Activated naive CD8-positive, alpha-beta T cell treated with anti-CD3 and anti-CD28 coated beads, Interleukin-2, amount 10 ng/mL, durations not matched to agents 7 days and 5 days (primary cell): ENCODE results near the gene RPS6KB1. TPM values are rescaled to one million over a fixed set of nuclear protein-coding genes. Genes with fewer than 3 reads are reported as not detected.
"Not testable (repeated sequence)": the region's sequence is repeated elsewhere in the genome, so short reads cannot be mapped to it uniquely, and the experiment has no call there.

Experiments used
- ATAC-seq: fragments of 150-1000 bp; cut with Tn5 transposase; one replicate; pipeline ENCODE4 v1.10.0; 2021; ENCODE audit warnings: low read depth, moderate library complexity
- POLR2A ChIA-PET: fragments of 350-600 bp; sonication (Branson Sonifier 250); formaldehyde crosslinking; loops from one replicate; lab custom pipeline; 2021; ENCODE audit warnings: antibody characterized with exemption; lab: Charles Lee
- DNase-seq: peaks from one replicate; pipeline ENCODE4 v3.0.0; 2021
- H3K27ac Mint-ChIP-seq: one replicate; pipeline ENCODE4 v1.8.0; 2022; ENCODE audit warnings: mild to moderate bottlenecking, mixed read lengths
- H3K27me3 Mint-ChIP-seq: one replicate; pipeline ENCODE4 v1.8.0; 2022; ENCODE audit warnings: mild to moderate bottlenecking, moderate library complexity, mixed read lengths
- H3K36me3 Mint-ChIP-seq: one replicate; pipeline ENCODE4 v1.8.0; 2021; ENCODE audit warnings: mild to moderate bottlenecking, mixed read lengths
- H3K4me1 Mint-ChIP-seq: one replicate; pipeline ENCODE4 v1.8.0; 2021; ENCODE audit warnings: mixed read lengths
- H3K4me3 Mint-ChIP-seq: one replicate; pipeline ENCODE4 v1.8.0; 2022; ENCODE audit warnings: mild to moderate bottlenecking, moderate library complexity, mixed read lengths
- H3K9me3 Mint-ChIP-seq: one replicate; pipeline ENCODE4 v1.8.0; 2021; ENCODE audit warnings: mixed read lengths
- total RNA-seq, 2 experiments: library from RNA; stranded (reverse); gene quantifications; one replicate each; pipeline ENCODE4 v1.2.3, GENCODE V29; 2021

Gene RPS6KB1
- total RNA-seq, 2 experiments from 2014 or later, result 46.3 to 49.4 TPM

DNA sequence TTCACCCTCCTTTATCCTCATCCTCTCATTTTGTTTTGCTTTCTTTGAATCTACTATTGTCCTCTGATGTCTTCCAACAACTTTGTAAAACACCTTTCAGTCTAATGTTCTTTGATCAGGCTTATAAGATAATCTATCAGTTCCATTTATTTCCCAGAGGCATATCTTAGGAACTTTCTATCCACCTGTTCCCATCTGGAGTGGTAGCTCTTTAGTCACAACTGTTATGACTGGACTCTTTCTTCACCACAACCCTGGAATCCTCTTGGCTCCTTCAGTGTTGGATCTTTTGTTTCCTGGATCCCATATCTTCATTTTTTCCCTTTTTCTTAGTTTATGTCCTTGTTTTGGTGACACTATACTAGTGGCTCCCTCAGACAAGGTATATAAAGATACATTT is 23.5 kb downstream of the RPS6KB1 start:
- H3K4me1 Mint-ChIP-seq, result no peaks in the 10 kb centered on the region
- no peak overlapping the region for H3K4me3 Mint-ChIP-seq
- POLR2A ChIA-PET, result no interaction called here
- DNase-seq, result no peak
- H3K27me3 Mint-ChIP-seq, result no peaks in the 10 kb centered on the region
- ATAC-seq, result no peak
- no peak overlapping the region for H3K27ac Mint-ChIP-seq
- peaks cover 19% of the 10 kb centered on the region for H3K36me3 Mint-ChIP-seq
- H3K9me3 Mint-ChIP-seq, result no peaks in the 10 kb centered on the region

GRCh38 chr17:59920637-59921036 is 27.7 kb downstream of the RPS6KB1 start:
- H3K9me3 Mint-ChIP-seq, ATAC-seq, H3K27ac Mint-ChIP-seq, H3K4me1 Mint-ChIP-seq, H3K4me3 Mint-ChIP-seq, POLR2A ChIA-PET, DNase-seq, H3K27me3 Mint-ChIP-seq: not testable (repeated sequence)
- peaks cover 17% of the 10 kb centered on the region for H3K36me3 Mint-ChIP-seq

DNA sequence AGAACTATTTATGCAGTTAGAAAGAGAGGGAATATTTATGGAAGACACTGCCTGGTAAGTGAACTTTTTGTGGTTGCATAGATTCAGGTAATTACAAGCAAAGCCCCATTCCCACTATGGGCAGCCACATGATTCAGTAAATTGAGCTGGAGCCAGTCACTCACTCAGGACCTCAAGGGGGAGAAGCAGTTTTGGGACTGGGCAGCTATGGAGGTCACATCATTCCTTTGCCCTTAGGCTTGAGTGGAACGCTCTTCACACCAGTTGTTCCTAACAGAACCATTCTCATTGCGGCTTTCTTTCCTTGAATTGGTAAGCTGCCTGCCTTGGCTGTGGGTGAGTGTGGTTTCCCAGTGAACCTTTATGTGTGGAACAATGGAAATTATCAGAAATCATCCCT is 37.2 kb downstream of the RPS6KB1 start:
- POLR2A ChIA-PET, H3K27ac Mint-ChIP-seq, H3K4me1 Mint-ChIP-seq, H3K9me3 Mint-ChIP-seq, H3K27me3 Mint-ChIP-seq, H3K4me3 Mint-ChIP-seq, ATAC-seq, DNase-seq: not testable (repeated sequence)
- H3K36me3 Mint-ChIP-seq, result peaks cover 18% of the 10 kb centered on the region

DNA sequence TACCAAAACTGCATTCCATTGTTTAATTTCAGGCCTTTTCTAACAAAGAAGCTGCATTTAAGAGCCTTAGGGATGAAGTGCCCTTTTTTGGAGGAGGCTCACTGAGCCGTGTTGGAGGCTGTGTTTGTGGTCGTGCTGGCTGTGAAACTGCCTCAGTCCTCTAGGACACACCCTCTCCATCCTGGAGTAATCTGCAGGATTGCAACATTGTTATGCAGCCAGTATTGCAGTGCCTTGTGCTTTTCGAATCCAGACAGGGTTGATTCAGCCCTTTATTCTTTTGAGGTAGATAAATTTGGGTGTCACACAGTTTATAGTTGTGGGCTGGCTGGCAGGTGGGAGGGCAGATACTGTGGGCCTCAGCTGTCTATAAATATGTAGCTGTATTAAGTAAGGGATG is 37.8 kb downstream of the RPS6KB1 start:
- H3K27ac Mint-ChIP-seq, DNase-seq, H3K4me1 Mint-ChIP-seq, ATAC-seq, H3K4me3 Mint-ChIP-seq, POLR2A ChIA-PET, H3K27me3 Mint-ChIP-seq, H3K9me3 Mint-ChIP-seq: not testable (repeated sequence)
- peaks cover 18% of the 10 kb centered on the region for H3K36me3 Mint-ChIP-seq

GRCh38 chr17:59933317-59933716 is 40.4 kb downstream of the RPS6KB1 start:
- H3K27me3 Mint-ChIP-seq, H3K27ac Mint-ChIP-seq, DNase-seq, H3K4me3 Mint-ChIP-seq, POLR2A ChIA-PET, ATAC-seq, H3K9me3 Mint-ChIP-seq, H3K4me1 Mint-ChIP-seq: not testable (repeated sequence)
- H3K36me3 Mint-ChIP-seq, result peaks cover 24% of the 10 kb centered on the region

GRCh38 chr17:59940697-59941096 is 47.8 kb downstream of the RPS6KB1 start:
- H3K27ac Mint-ChIP-seq, POLR2A ChIA-PET, H3K27me3 Mint-ChIP-seq, DNase-seq, H3K4me1 Mint-ChIP-seq, ATAC-seq, H3K9me3 Mint-ChIP-seq, H3K4me3 Mint-ChIP-seq: not testable (repeated sequence)
- H3K36me3 Mint-ChIP-seq, result peaks cover 30% of the 10 kb centered on the region

DNA sequence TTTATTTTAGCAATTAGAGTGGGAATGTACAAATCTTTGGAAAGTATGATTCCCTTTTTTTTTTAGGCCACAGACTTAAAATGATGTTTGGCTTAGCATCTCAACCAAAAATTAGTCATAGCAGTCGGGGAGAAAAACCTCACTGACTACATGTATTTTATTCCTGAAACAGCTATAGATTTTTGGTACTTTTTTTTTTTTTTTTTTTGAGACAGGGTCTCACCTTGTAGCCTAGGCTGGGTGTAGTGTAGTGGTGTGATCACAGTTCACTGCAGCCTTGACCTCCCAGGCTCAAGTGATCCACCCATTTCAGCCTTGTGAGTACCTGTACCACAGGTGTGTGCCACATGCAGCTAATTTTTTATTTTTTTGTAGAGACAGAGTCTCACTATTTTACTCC is 48.2 kb downstream of the RPS6KB1 start:
- Mint-ChIP-seq H3K27ac (no peak overlapping the region), H3K9me3 (no peaks in the 10 kb centered on the region), H3K4me1 (peaks cover 8% of the 10 kb centered on the region), H3K27me3 (no peaks in the 10 kb centered on the region), H3K36me3 (peaks cover 31% of the 10 kb centered on the region), H3K4me3 (no peak overlapping the region)
- POLR2A ChIA-PET, result no interaction called here
- no peak for ATAC-seq
- DNase-seq, result no peak

GRCh38 chr17:59946433-59946832 is 53.5 kb downstream of the RPS6KB1 start:
- not testable (repeated sequence) for ATAC-seq, H3K4me3 Mint-ChIP-seq, DNase-seq, H3K9me3 Mint-ChIP-seq, H3K27me3 Mint-ChIP-seq, H3K27ac Mint-ChIP-seq
- peaks cover 32% of the 10 kb centered on the region for H3K36me3 Mint-ChIP-seq
- peaks cover 11% of the 10 kb centered on the region for H3K4me1 Mint-ChIP-seq
- POLR2A ChIA-PET, result interaction anchor here (0.5 kb wide), 1 partner anchor 21 kb away, joined by 4 read pairs; no protein-coding TSS in a partner anchor

DNA sequence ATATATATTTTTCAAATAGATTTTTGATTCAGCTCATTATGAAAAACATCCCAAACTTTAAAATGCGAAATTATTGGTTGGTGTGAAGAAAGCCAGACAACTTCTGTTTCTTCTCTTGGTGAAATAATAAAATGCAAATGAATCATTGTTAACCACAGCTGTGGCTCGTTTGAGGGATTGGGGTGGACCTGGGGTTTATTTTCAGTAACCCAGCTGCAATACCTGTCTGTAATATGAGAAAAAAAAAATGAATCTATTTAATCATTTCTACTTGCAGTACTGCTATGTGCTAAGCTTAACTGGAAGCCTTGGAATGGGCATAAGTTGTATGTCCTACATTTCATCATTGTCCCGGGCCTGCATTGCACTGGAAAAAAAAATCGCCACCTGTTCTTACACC is 54.4 kb downstream of the RPS6KB1 start:
- Mint-ChIP-seq H3K4me1 (peaks cover 11% of the 10 kb centered on the region), H3K36me3 (peaks cover 30% of the 10 kb centered on the region)
- ATAC-seq, POLR2A ChIA-PET, H3K27me3 Mint-ChIP-seq, H3K9me3 Mint-ChIP-seq, DNase-seq, H3K4me3 Mint-ChIP-seq, H3K27ac Mint-ChIP-seq: not testable (repeated sequence)

DNA sequence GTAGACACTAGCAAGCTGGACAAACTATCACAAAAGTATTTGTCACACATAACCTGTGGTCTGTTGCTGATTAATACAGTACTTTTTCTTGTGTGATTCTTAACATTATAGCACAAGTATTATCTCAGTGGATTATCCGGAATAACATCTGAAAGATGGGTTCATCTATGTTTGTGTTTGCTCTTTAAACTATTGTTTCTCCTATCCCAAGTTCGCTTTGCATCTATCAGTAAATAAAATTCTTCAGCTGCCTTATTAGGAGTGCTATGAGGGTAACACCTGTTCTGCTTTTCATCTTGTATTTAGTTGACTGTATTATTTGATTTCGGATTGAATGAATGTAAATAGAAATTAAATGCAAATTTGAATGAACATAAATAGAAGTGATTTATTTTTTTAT is 57.1 kb downstream of the RPS6KB1 start:
- Mint-ChIP-seq H3K27me3 (no peaks in the 10 kb centered on the region), H3K36me3 (peaks cover 30% of the 10 kb centered on the region), H3K4me1 (peaks cover 11% of the 10 kb centered on the region), H3K4me3 (no peak overlapping the region), H3K27ac (no peak overlapping the region), H3K9me3 (no peaks in the 10 kb centered on the region)
- ATAC-seq (no peak), DNase-seq (no peak)
- POLR2A ChIA-PET, result no interaction called here

- POLR2A ChIA-PET, result no interaction called here
- DNase-seq (no peak), ATAC-seq (no peak)
- H3K27me3 Mint-ChIP-seq, result no peaks in the 10 kb centered on the region
- peaks cover 2% of the 10 kb centered on the region for H3K4me1 Mint-ChIP-seq
- no peak overlapping the region for H3K27ac Mint-ChIP-seq
- no peak overlapping the region for H3K4me3 Mint-ChIP-seq
- peaks cover 31% of the 10 kb centered on the region for H3K36me3 Mint-ChIP-seq
- H3K9me3 Mint-ChIP-seq, result no peaks in the 10 kb centered on the region
Measured at GRCh38 chr17:59954856-59955255, 61.9 kb downstream of the RPS6KB1 start.

DNA sequence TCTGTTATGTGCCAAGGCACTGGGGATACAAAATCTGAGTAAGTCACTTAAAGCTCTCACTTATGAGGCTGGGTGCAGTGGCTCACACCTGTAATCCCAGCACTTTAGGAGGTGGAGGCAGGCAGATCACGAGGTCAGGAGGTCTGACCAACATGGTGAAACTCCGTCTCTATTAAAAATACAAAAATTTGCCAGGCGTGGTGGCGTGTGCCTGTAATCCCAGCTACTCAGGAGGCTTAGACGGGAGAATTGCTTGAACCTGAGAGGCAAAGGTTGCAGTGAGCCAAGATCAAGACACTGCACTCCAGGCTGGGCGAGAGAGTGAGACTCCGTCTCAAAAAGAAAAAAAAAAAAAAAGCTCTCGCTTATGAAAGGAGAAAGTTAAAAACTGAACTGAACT is 66.7 kb downstream of the RPS6KB1 start:
- ATAC-seq, POLR2A ChIA-PET, H3K27ac Mint-ChIP-seq, DNase-seq, H3K9me3 Mint-ChIP-seq, H3K4me3 Mint-ChIP-seq, H3K27me3 Mint-ChIP-seq: not testable (repeated sequence)
- Mint-ChIP-seq H3K4me1 (peaks cover 14% of the 10 kb centered on the region), H3K36me3 (peaks cover 21% of the 10 kb centered on the region)

GRCh38 chr17:59962739-59963318 is 69.9 kb downstream of the RPS6KB1 start:
- no peak overlapping the region for H3K27ac Mint-ChIP-seq
- H3K9me3 Mint-ChIP-seq, result no peaks in the 10 kb centered on the region
- ATAC-seq (no peak), DNase-seq (no peak)
- POLR2A ChIA-PET, result no interaction called here
- peaks cover 17% of the 10 kb centered on the region for H3K4me1 Mint-ChIP-seq
- peak overlapping the region; percentile 97 for H3K4me3 Mint-ChIP-seq
- no peaks in the 10 kb centered on the region for H3K27me3 Mint-ChIP-seq
- H3K36me3 Mint-ChIP-seq, result peaks cover 12% of the 10 kb centered on the region

- Mint-ChIP-seq H3K27me3 (no peaks in the 10 kb centered on the region), H3K27ac (peak overlapping the region; percentile 96), H3K4me3 (peak overlapping the region; percentile 97), H3K4me1 (peaks cover 17% of the 10 kb centered on the region), H3K36me3 (peaks cover 7% of the 10 kb centered on the region), H3K9me3 (no peaks in the 10 kb centered on the region)
- DNase-seq (no peak), ATAC-seq (peak; percentile 56)
- POLR2A ChIA-PET, result interaction anchor here (0.5 to 1.8 kb wide), 6 partner anchors 71 to 631 kb away, joined by 3 to 11 read pairs (median 4); partner anchors contain the start of genes PTRH2, RPS6KB1, TUBD1 and VMP1
Measured at GRCh38 chr17:59963738-59964481, 71.0 kb downstream of the RPS6KB1 start.
